Esophagus squamous epithelium (tissue), 4 donors: ENCODE measurements around the gene TMEM266.

Experiments used
- CTCF ChIP-seq, 6 experiments: fragments of 450-650 bp in 4 of 6; fragments of 200-600 bp in 2 of 6; sonication (generic) in 2 of 6; IDR thresholded peaks; one replicate each; pipeline ENCODE4 v1.5.1; 2016 to 2019; ENCODE audit warnings: antibody characterized with exemption in 6 of 6, mild to moderate bottlenecking in 4 of 6, moderate library complexity in 4 of 6
- POLR2A ChIP-seq, 4 donors: fragments of 450-650 bp; IDR thresholded peaks; one replicate each; pipeline ENCODE4 v1.6.1; 2017; ENCODE audit warnings: antibody characterized with exemption in 4 of 4, mild to moderate bottlenecking in 4 of 4, moderate library complexity in 3 of 4

GRCh38 chr15:76127169-76127568 lies 67.4 kb downstream of the TMEM266 start:
- TF ChIP-seq CTCF (IDR thresholded peaks at IDR 0.05) (no peak), POLR2A (IDR thresholded peaks at IDR 0.05) (no peak)
